ENCODE results near the gene C6orf132. TPM values are rescaled to one million over a fixed set of nuclear protein-coding genes. Genes with fewer than 3 reads are reported as not detected.

Gene C6orf132
- total RNA-seq, 1 experiment from 2014 or later, result 31.9 TPM

DNA sequence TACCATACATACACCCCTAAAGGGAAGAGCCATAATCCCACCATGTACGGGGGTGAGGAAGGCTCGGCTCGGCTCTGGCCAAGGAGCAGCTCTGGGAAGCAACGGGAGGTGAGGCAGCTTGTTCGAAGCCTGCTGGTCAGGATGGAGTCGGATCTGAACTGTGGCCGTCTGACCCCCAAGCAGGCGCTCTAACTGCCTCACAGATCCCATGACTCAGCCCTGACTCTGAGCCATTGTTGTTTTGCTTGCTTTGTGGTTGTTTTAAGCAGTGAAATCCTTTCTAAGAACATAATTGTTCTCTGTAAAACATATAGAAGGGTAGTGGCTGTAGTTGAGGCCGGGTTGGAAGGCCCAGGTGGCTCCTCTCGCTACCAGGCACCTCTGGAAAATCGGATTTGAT is 10.9 kb downstream of the C6orf132 start:
- no peaks in the 10 kb centered on the region for H3K27me3 Mint-ChIP-seq (ENCODE audit: insufficient read depth, unreplicated experiment)
- H3K4me1 Mint-ChIP-seq (ENCODE audit: insufficient read depth, unreplicated experiment), result peaks cover 2% of the 10 kb centered on the region
- intact Hi-C loops (cut with micrococcal nuclease), result no loop called here
- TF ChIP-seq, protein P1, sequence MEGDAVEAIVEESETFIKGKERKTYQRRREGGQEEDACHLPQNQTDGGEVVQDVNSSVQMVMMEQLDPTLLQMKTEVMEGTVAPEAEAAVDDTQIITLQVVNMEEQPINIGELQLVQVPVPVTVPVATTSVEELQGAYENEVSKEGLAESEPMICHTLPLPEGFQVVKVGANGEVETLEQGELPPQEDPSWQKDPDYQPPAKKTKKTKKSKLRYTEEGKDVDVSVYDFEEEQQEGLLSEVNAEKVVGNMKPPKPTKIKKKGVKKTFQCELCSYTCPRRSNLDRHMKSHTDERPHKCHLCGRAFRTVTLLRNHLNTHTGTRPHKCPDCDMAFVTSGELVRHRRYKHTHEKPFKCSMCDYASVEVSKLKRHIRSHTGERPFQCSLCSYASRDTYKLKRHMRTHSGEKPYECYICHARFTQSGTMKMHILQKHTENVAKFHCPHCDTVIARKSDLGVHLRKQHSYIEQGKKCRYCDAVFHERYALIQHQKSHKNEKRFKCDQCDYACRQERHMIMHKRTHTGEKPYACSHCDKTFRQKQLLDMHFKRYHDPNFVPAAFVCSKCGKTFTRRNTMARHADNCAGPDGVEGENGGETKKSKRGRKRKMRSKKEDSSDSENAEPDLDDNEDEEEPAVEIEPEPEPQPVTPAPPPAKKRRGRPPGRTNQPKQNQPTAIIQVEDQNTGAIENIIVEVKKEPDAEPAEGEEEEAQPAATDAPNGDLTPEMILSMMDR (IDR thresholded peaks at IDR 0.05; ENCODE audit: unreplicated experiment), result no peak
- no peak overlapping the region for H3K4me3 Mint-ChIP-seq (ENCODE audit: unreplicated experiment)
- no peaks in the 10 kb centered on the region for H3K9me3 Mint-ChIP-seq (ENCODE audit: unreplicated experiment)
- CTCF ChIA-PET, result interaction anchor here (0.8 kb wide), 1 partner anchor 8 kb away, joined by 4 read pairs; no protein-coding TSS in a partner anchor
- peak overlapping the region; percentile 80 for H3K27ac Mint-ChIP-seq (ENCODE audit: low read depth, unreplicated experiment)
- H3K36me3 Mint-ChIP-seq (ENCODE audit: insufficient read depth, unreplicated experiment), result peaks cover 37% of the 10 kb centered on the region
- no peak for DNase-seq (ENCODE audit: unreplicated experiment)
- POLR2A ChIA-PET, result no interaction called here
- no TSS peak for BruUV-seq (replicated peaks)

- intact Hi-C loops (cut with micrococcal nuclease), result no loop called here
- peaks cover 49% of the 10 kb centered on the region for H3K36me3 Mint-ChIP-seq (ENCODE audit: insufficient read depth, unreplicated experiment)
- ChIA-PET CTCF (interaction anchor here (0.7 to 1.3 kb wide), 3 partner anchors 10 to 31 kb away, joined by 3 to 5 read pairs (median 3); no protein-coding TSS in a partner anchor), POLR2A (interaction anchor here (0.6 kb wide), 1 partner anchor 197 kb away, joined by 4 read pairs; no protein-coding TSS in a partner anchor)
- TF ChIP-seq, protein P1 (IDR thresholded peaks at IDR 0.05; ENCODE audit: unreplicated experiment), result no peak
- no TSS peak for BruUV-seq (replicated peaks)
- H3K9me3 Mint-ChIP-seq (ENCODE audit: unreplicated experiment), result no peaks in the 10 kb centered on the region
- H3K27ac Mint-ChIP-seq (ENCODE audit: low read depth, unreplicated experiment), result no peak overlapping the region
- no peak for DNase-seq (ENCODE audit: unreplicated experiment)
- H3K4me3 Mint-ChIP-seq (ENCODE audit: unreplicated experiment), result no peak overlapping the region
- H3K4me1 Mint-ChIP-seq (ENCODE audit: insufficient read depth, unreplicated experiment), result no peaks in the 10 kb centered on the region
- no peaks in the 10 kb centered on the region for H3K27me3 Mint-ChIP-seq (ENCODE audit: insufficient read depth, unreplicated experiment)
Measured at GRCh38 chr6:42129360-42129676, 13.1 kb downstream of the C6orf132 start.

GRCh38 chr6:42128460-42129359 is 13.7 kb downstream of the C6orf132 start:
- H3K4me1 Mint-ChIP-seq (ENCODE audit: insufficient read depth, unreplicated experiment), result peaks cover 2% of the 10 kb centered on the region
- TF ChIP-seq, protein P1 (IDR thresholded peaks at IDR 0.05; ENCODE audit: unreplicated experiment), result no peak
- no peaks in the 10 kb centered on the region for H3K9me3 Mint-ChIP-seq (ENCODE audit: unreplicated experiment)
- no peak overlapping the region for H3K4me3 Mint-ChIP-seq (ENCODE audit: unreplicated experiment)
- BruUV-seq (replicated peaks), result no TSS peak
- H3K27me3 Mint-ChIP-seq (ENCODE audit: insufficient read depth, unreplicated experiment), result no peaks in the 10 kb centered on the region
- H3K27ac Mint-ChIP-seq (ENCODE audit: low read depth, unreplicated experiment), result no peak overlapping the region
- H3K36me3 Mint-ChIP-seq (ENCODE audit: insufficient read depth, unreplicated experiment), result peaks cover 49% of the 10 kb centered on the region
- ChIA-PET CTCF (interaction anchor here (0.7 kb wide), 1 partner anchor 11 kb away, joined by 3 read pairs; no protein-coding TSS in a partner anchor), POLR2A (interaction anchor here (0.6 to 1.9 kb wide), 3 partner anchors 10 to 198 kb away, joined by 3 to 5 read pairs (median 4); no protein-coding TSS in a partner anchor)
- DNase-seq (ENCODE audit: unreplicated experiment), result no peak
- intact Hi-C loops (cut with micrococcal nuclease), result no loop called here

- POLR2A ChIA-PET, result interaction anchor here (0.6 kb wide), 1 partner anchor 17 kb away, joined by 3 read pairs; the partner anchor contains the start of gene C6orf132
- TF ChIP-seq, protein P1 (IDR thresholded peaks at IDR 0.05; ENCODE audit: unreplicated experiment), result no peak
- Mint-ChIP-seq H3K27ac (ENCODE audit: low read depth, unreplicated experiment) (no peak overlapping the region), H3K27me3 (ENCODE audit: insufficient read depth, unreplicated experiment) (no peaks in the 10 kb centered on the region), H3K36me3 (ENCODE audit: insufficient read depth, unreplicated experiment) (peaks cover 39% of the 10 kb centered on the region), H3K4me1 (ENCODE audit: insufficient read depth, unreplicated experiment) (peaks cover 24% of the 10 kb centered on the region), H3K4me3 (ENCODE audit: unreplicated experiment) (no peak overlapping the region), H3K9me3 (ENCODE audit: unreplicated experiment) (no peaks in the 10 kb centered on the region)
- DNase-seq (ENCODE audit: unreplicated experiment), result no peak
- no TSS peak for BruUV-seq (replicated peaks)
- CTCF ChIA-PET, result interaction anchor here (0.6 to 1.2 kb wide), 2 partner anchors 9 to 30 kb away, joined by 3 to 4 read pairs; no protein-coding TSS in a partner anchor
- intact Hi-C loops (cut with micrococcal nuclease), result no loop called here
Measured at GRCh38 chr6:42125663-42126062, 16.8 kb downstream of the C6orf132 start.

All from MCF 10A (cell line).